ENCODE measurements around the gene ICAM3. TPM values are rescaled to one million over a fixed set of nuclear protein-coding genes. Genes with fewer than 3 reads are reported as not detected.
A peak's percentile ranks its signal among the peaks of the same experiment; 100 is the strongest.

The ICAM3 gene
- total and polyA plus RNA-seq, 12 donors = 3.7 to 17.7 (median 8.0) TPM

GRCh38 chr19:10332158-10332964 lies 7.1 kb downstream of the ICAM3 start:
- Histone ChIP-seq H3K27ac (peak overlapping the region in 2 of 5 donors; percentile 93 to 94), H3K4me3 (peak overlapping the region in 2 of 4 donors; percentile 62 to 84), H3K9me3 (replicated peaks in 1 of 3) (no peaks in the 10 kb centered on the region), H3K4me1 (replicated peaks in 1 of 2) (peaks cover 13 to 17% of the 10 kb centered on the region in 2 donors), H3K36me3 (replicated peaks in 1 of 2) (peaks cover 0 to 30% of the 10 kb centered on the region in 2 donors), H3K27me3 (no peaks in the 10 kb centered on the region)
- DNase-seq = no peak
- no peak for TF ChIP-seq CTCF (IDR thresholded peaks at IDR 0.05)
- WGBS, 4 donors = 37 to 42% (median 39%) methylated on average over 14 to 18 of the region's 18 CpGs
- intact Hi-C loops (cut with DNase I) = no loop called here

DNA sequence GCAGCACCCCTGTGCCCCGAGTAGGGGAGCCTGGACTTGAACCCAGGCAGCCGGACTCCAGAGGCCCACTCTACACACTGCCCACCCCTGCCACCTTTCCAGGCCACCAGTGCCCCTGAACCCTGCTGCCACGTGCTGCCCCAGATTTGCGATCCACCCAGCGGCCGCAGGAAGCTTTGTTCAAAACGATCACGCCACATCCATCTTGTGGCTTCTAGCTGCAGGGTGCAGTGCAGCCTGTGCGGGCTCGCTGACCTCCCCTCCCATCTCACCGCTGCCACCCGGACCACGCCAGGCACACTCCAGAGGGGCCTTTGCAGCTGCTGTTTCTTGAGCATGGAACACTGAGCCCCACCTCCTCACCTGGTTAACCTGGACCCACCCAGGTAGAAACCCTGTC lies 9.9 kb downstream of the ICAM3 start:
- H3K27me3 ChIP-seq = no peaks in the 10 kb centered on the region
- DNase-seq = no peak
- no peaks in the 10 kb centered on the region for H3K9me3 ChIP-seq (replicated peaks in 1 of 3)
- H3K4me3 ChIP-seq = no peak overlapping the region
- intact Hi-C loops (cut with DNase I) = no loop called here
- TF ChIP-seq CTCF (IDR thresholded peaks at IDR 0.05) = no peak
- no peak for TF ChIP-seq POLR2A (IDR thresholded peaks at IDR 0.05)
- peaks cover 13 to 17% of the 10 kb centered on the region in 2 donors for H3K4me1 ChIP-seq (replicated peaks in 1 of 2)
- H3K36me3 ChIP-seq (replicated peaks in 1 of 2) = peaks cover 0 to 57% of the 10 kb centered on the region in 2 donors
- WGBS, 4 donors = 90 to 94% (median 91%) methylated on average over 11 to 13 of the region's 13 CpGs
- no peak overlapping the region for H3K27ac ChIP-seq

DNA sequence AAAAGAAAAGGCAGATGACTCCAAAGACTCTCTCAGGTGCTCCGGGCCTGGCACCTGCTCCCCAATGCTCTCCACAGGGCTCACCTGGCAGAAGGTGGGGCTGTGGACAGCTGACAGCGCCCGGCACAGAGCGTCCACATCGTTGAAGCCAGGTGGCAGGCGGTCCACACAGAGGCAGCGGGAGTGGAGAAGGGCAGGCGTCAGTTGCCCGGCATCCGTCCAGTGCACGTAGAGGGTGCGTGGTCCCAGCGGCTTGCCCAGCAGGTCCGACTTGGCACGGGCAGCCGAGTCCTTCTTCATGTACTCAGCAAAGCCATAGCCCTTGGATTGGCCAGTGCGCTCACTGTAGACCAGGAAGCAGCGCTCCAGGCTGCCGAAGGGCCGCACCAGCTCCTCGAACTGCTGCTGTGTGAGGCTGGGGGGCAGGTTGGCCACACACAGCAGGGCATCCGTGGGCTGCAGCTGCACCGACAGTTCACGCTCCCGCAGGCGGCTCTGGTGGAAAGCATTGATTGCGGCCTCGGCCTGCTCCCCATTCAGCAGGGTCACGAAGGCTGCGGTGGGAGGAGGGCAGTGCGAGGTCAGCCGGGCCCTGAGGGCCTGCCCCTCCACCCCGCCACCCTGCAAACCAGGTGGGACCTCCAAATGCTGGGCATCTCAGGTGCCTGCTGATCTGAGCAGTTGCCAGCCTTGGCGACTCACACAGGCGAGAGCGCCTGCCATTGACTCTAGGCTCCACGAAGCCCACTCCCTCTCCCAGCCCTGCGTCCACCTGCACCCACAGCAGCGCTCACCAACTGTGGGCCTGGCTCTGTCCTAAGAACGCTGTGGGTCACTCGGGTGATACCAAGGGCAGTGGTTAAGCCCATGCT lies 10.6 kb downstream of the ICAM3 start:
- Histone ChIP-seq H3K9me3 (replicated peaks in 1 of 3) (no peaks in the 10 kb centered on the region), H3K4me3 (no peak overlapping the region), H3K4me1 (replicated peaks in 1 of 2) (peaks cover 7 to 11% of the 10 kb centered on the region in 2 donors), H3K27me3 (no peaks in the 10 kb centered on the region), H3K36me3 (replicated peaks in 1 of 2) (peaks cover 0 to 63% of the 10 kb centered on the region in 2 donors), H3K27ac (no peak overlapping the region)
- 93 to 97% (median 94%) methylated on average over 17 to 41 of the region's 41 CpGs for WGBS, 4 donors
- DNase-seq = no peak
- intact Hi-C loops (cut with DNase I) = no loop called here
- TF ChIP-seq CTCF (IDR thresholded peaks at IDR 0.05) (no peak), POLR2A (IDR thresholded peaks at IDR 0.05) (no peak)

DNA sequence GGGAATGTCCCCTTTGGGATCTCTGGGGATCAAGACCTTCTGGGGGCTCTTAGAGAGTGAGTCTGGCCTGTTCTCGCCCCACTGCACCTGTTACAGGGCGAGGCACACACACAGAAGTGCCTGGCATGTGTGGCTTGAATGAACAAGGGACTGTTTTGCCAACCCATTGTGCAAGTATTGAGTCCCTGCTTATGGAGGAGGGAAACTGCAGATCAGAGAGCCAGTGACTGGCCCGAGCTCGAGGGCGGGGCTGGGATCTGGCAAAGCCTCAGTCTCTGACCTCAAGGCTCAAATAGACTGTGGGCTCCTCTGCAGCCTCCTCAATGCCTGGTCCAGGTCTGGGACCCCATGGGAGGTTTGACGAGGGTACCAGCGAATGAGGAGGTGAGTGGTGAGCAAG lies 11.6 kb downstream of the ICAM3 start:
- intact Hi-C loops (cut with DNase I) = no loop called here
- no peak for DNase-seq

More for the DNA sequence above, 11.6 kb downstream of the ICAM3 start:
- no peak overlapping the region for H3K4me3 ChIP-seq
- H3K27me3 ChIP-seq = no peaks in the 10 kb centered on the region
- 89 to 92% (median 91%) methylated on average over 6 to 7 of the region's 7 CpGs for WGBS, 4 donors
- TF ChIP-seq POLR2A (IDR thresholded peaks at IDR 0.05) (no peak), CTCF (IDR thresholded peaks at IDR 0.05) (no peak)
- no peaks in the 10 kb centered on the region for H3K9me3 ChIP-seq (replicated peaks in 1 of 3)
- H3K4me1 ChIP-seq (replicated peaks in 1 of 2) = peaks cover 5 to 11% of the 10 kb centered on the region in 2 donors
- H3K36me3 ChIP-seq (replicated peaks in 1 of 2) = peaks cover 0 to 73% of the 10 kb centered on the region in 2 donors
- no peak overlapping the region for H3K27ac ChIP-seq

All from adrenal gland (tissue), 12 donors.